GM12873 (cell line): ENCODE measurements around the gene HPSE2.

Experiments used
- CTCF ChIP-seq: IDR thresholded peaks from 2 replicates; pipeline ENCODE4 v1.5.1; 2012; ENCODE audit warnings: low read depth, mild to moderate bottlenecking, moderate library complexity, low read length, control low read depth; ENCODE audit not compliant: insufficient read depth; ENCODE audit errors: missing control alignments

Gene HPSE2

GRCh38 chr10:98997596-98997995 is 238.1 kb downstream of the HPSE2 start:
- no peak for TF ChIP-seq CTCF

GRCh38 chr10:98994030-98994429 is 241.6 kb downstream of the HPSE2 start:
- no peak for TF ChIP-seq CTCF

GRCh38 chr10:98980353-98980752 is 255.3 kb downstream of the HPSE2 start:
- no peak for TF ChIP-seq CTCF

GRCh38 chr10:98971464-98971863 is 264.2 kb downstream of the HPSE2 start:
- no peak for TF ChIP-seq CTCF

GRCh38 chr10:98967601-98968000 is 268.1 kb downstream of the HPSE2 start:
- TF ChIP-seq CTCF, result no peak

- TF ChIP-seq CTCF, result no peak
These were observed 272.0 kb downstream of the HPSE2 start for GRCh38 chr10:98963608-98964007.

GRCh38 chr10:98959379-98959778 is 276.3 kb downstream of the HPSE2 start:
- TF ChIP-seq CTCF, result no peak

GRCh38 chr10:98957801-98958200 is 277.9 kb downstream of the HPSE2 start:
- TF ChIP-seq CTCF, result no peak
